BLaER1 treated with 17β-estradiol and CSF1 and Interleukin-3, amounts not matched to agents 10 nM and 100 nM (cell line): ENCODE results near the gene PTPRN2.

ENCODE experiments used
- H3K27ac ChIP-seq, 11 experiments: shearing (Covaris generic); formaldehyde crosslinking; 2 replicates each; pipeline ENCODE4 v1.8.1; 2022
- H3K27me3 ChIP-seq, 11 experiments: shearing (Covaris generic); formaldehyde crosslinking; 2 replicates each; pipeline ENCODE4 v1.8.1; 2022
- H3K36me3 ChIP-seq, 11 experiments: shearing (Covaris generic); formaldehyde crosslinking; 2 replicates each; pipeline ENCODE4 v1.8.1; 2022
- H3K4me1 ChIP-seq, 10 experiments: shearing (Covaris generic); formaldehyde crosslinking; 2 replicates each; pipeline ENCODE4 v1.8.1; 2022
- H3K4me2 ChIP-seq, 11 experiments: shearing (Covaris generic); formaldehyde crosslinking; 2 replicates each; pipeline ENCODE4 v1.8.1; 2022
- H3K4me3 ChIP-seq, 10 experiments: shearing (Covaris generic); formaldehyde crosslinking; 2 replicates each; pipeline ENCODE4 v1.8.1; 2022
- H3K9ac ChIP-seq, 11 experiments: shearing (Covaris generic); formaldehyde crosslinking; 2 replicates each; pipeline ENCODE4 v1.8.1; 2022
- H3K9me3 ChIP-seq, 11 experiments: shearing (Covaris generic); formaldehyde crosslinking; replicated peaks in 1 of 11; 2 replicates each; pipeline ENCODE4 v1.8.1; 2022
- H4K20me1 ChIP-seq, 11 experiments: shearing (Covaris generic); formaldehyde crosslinking; 2 replicates each; pipeline ENCODE4 v1.8.1; 2022
- Cebpa-rat ChIP-seq, 11 experiments: shearing (Covaris generic); IDR thresholded peaks; 2 replicates each; pipeline ENCODE4 v1.8.1; 2022

PTPRN2 gene

DNA sequence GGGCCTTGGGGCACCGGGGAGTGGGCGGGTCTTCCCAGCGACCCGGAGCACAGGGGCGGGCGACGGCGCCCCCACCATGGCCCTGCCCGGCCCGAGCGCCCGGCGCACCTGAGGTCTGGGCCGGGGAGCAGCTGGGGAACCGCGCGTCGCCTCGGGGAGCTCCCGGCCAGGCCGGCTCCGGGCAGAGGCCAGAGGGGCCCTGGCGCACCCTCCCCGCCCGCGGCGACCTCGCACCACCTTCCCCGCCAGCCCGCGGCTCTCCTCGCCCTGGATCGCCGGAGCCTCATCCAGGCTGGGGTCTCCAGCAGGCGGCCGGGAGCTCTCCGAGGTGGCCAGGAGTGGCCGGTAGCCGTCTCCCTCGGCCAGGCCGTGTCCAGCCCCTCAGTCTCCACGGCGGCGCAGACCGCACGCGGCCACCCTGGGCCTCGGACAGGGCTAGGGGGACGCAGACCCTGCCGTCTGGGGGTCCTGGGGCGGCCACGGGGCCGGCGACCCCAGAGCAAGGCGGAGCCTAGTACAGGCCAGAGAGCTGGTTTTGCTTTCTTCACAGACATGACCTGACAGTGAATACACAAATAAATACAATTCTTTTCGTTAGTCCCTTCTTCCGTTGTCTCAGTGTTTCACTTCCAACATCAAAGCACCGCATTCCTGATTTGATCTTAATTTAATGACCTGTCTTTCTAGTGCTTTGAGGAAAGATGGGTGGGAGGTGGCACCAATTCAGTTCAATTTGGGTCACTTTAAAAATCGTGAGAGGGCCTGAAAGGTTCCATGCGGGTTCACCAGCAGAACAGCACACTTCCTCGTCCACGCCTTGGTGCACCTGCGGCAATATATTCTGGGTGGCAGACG lies 893.9 kb downstream of the PTPRN2 start:
- H3K27me3 ChIP-seq = peaks cover 70 to 80% (median 73%) of the 10 kb centered on the region in 11 experiments
- no peak for TF ChIP-seq Cebpa-rat (IDR thresholded peaks at IDR 0.05)
- no peak overlapping the region for H3K27ac ChIP-seq
- H3K4me2 ChIP-seq = peak overlapping the region; percentile 33 to 73 (median 57); a peak in 20 of 22 replicates
- H4K20me1 ChIP-seq = peaks cover 0 to 57% (median 50%) of the 10 kb centered on the region in 11 experiments; a peak in 19 of 22 replicates
- H3K4me1 ChIP-seq = peaks cover 40 to 49% (median 47%) of the 10 kb centered on the region in 10 experiments
- no peak overlapping the region for H3K9ac ChIP-seq
- H3K4me3 ChIP-seq = peak overlapping the region in 6 of 10 experiments; percentile 14 to 47 (median 22); a peak in 8 of 20 replicates
- H3K9me3 ChIP-seq = peaks cover 8 to 15% (median 12%) of the 10 kb centered on the region in 11 experiments
- H3K36me3 ChIP-seq = no peaks in the 10 kb centered on the region

DNA sequence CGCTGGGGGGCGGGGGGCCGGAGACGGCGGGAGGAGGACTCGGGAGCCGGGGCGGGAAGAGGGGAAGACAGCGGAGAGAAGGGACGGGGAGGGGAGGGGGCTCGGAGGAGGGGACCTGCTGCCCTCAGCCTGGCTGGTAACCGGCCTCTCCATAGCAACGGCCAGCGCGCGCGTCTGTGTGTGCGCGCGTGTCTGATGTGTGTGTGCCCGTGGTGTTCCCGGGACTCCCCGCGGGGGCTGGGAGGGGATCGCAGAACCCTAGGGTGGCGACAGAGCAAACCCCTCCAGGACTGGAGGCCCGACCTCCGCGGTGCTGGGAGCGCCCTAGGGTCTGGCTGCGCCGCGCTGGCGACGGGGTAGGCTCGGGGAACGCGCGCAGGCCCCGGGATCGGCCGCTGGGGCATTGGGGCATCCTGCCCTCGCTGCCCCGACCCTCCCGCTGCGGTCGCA lies 894.5 kb downstream of the PTPRN2 start:
- peak overlapping the region; percentile 33 to 73 (median 57); a peak in 20 of 22 replicates for H3K4me2 ChIP-seq
- no peak for TF ChIP-seq Cebpa-rat (IDR thresholded peaks at IDR 0.05)
- peaks cover 40 to 49% (median 47%) of the 10 kb centered on the region in 10 experiments for H3K4me1 ChIP-seq
- H3K27me3 ChIP-seq = peaks cover 77 to 84% (median 78%) of the 10 kb centered on the region in 11 experiments
- no peaks in the 10 kb centered on the region for H3K36me3 ChIP-seq
- no peak overlapping the region for H3K27ac ChIP-seq
- H3K4me3 ChIP-seq = peak overlapping the region in 6 of 10 experiments; percentile 14 to 47 (median 22); a peak in 7 of 20 replicates
- no peak overlapping the region for H3K9ac ChIP-seq
- peaks cover 8 to 15% (median 12%) of the 10 kb centered on the region in 11 experiments for H3K9me3 ChIP-seq
- H4K20me1 ChIP-seq = peaks cover 0 to 63% (median 56%) of the 10 kb centered on the region in 11 experiments; a peak in 19 of 22 replicates

DNA sequence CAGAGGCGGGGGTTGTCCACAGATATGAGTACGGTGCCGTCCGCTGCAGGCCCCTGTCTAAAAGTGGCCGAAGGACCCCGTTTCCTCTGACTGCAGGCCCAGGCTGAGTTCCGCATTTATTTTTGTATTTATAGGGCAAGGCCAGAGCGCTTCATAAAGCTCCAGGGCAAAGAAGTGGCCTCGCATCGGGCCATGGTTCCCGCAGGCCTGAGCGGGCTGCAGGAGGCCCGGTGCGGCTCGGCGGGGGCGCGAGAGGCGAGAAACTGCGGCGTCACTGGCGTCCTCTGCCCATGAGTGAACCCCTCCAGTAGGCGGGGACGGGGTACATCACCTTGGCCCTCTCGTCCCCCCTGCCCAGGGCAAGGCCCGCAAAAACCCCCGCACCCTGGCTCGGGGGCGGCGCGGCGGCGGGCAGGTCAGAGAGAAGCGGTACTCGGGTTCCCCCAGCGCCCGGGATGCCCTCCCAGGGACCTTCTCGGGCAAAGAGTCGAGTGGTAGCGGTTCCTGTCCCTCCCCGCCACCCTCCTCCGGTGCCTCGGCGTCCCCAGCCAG lies 895.1 kb downstream of the PTPRN2 start:
- H3K36me3 ChIP-seq = no peaks in the 10 kb centered on the region
- H4K20me1 ChIP-seq = peaks cover 0 to 69% (median 62%) of the 10 kb centered on the region in 11 experiments; a peak in 19 of 22 replicates
- peak overlapping the region; percentile 65 to 99 (median 96) for H3K4me2 ChIP-seq
- H3K27me3 ChIP-seq = peaks cover 82 to 88% (median 84%) of the 10 kb centered on the region in 11 experiments
- H3K27ac ChIP-seq = no peak overlapping the region
- peaks cover 40 to 49% (median 47%) of the 10 kb centered on the region in 10 experiments for H3K4me1 ChIP-seq
- peak overlapping the region in 8 of 10 experiments; percentile 26 to 70 (median 42); a peak in 8 of 20 replicates for H3K4me3 ChIP-seq
- TF ChIP-seq Cebpa-rat (IDR thresholded peaks at IDR 0.05) = no peak
- H3K9ac ChIP-seq = no peak overlapping the region
- peaks cover 8 to 15% (median 12%) of the 10 kb centered on the region in 11 experiments for H3K9me3 ChIP-seq

DNA sequence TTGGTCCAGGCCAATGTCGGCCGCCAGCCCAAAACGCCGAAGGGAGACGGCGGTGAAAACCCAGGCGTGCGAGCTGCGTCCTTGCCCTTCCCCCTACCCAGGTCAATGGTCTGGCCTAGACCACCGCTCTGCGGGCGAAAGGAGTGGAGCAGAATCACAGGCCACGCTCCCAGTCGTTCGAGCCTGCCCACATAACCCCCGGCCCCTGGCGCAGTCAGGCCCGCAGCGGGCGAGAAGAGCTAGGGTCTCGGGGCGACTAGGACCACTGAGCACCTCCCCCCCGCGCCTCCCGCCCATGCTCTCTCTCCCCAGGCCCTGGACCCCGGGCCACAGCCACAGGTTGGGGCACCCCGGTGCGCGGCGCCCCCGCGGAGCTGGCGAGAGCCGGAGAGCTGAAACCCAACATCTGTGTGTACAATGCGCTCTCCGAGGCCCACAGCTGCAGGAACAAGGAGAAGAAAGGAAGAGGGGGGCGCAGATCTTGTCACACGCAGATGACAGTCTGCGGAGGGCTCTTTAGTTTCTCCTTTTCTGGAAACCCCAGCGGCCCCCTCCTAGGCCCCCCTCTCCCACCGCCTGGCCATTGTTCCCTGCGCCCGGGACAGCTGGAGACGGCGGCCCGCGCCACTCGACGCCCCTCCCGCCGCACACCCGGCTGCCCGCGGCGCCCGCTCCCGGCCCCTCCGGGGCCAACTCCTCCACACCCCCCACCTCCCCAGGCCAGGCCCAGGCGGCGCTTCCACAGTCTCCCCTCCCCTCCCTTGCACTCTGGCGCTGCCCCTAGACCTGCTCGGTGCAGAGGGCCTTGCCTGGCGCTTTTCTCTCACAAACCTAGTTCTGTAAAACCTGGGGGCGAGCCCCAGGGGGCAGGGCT lies 895.8 kb downstream of the PTPRN2 start:
- Histone ChIP-seq H4K20me1 (peaks cover 0 to 76% (median 67%) of the 10 kb centered on the region in 11 experiments; a peak in 19 of 22 replicates), H3K4me1 (peaks cover 40 to 49% (median 47%) of the 10 kb centered on the region in 10 experiments), H3K9me3 (peaks cover 8 to 14% (median 12%) of the 10 kb centered on the region in 11 experiments), H3K27ac (no peak overlapping the region), H3K9ac (peak overlapping the region in 1 of 11 experiments; percentile 20; a peak in 2 of 22 replicates), H3K4me2 (peak overlapping the region; percentile 65 to 99 (median 96)), H3K4me3 (peak overlapping the region; percentile 24 to 70 (median 42); a peak in 15 of 20 replicates), H3K27me3 (peaks cover 89 to 95% (median 91%) of the 10 kb centered on the region in 11 experiments), H3K36me3 (no peaks in the 10 kb centered on the region)
- TF ChIP-seq Cebpa-rat (IDR thresholded peaks at IDR 0.05) = no peak

GRCh38 chr7:157690833-157691585 lies 896.6 kb downstream of the PTPRN2 start:
- peaks cover 40 to 49% (median 47%) of the 10 kb centered on the region in 10 experiments for H3K4me1 ChIP-seq
- H3K9ac ChIP-seq = peak overlapping the region in 7 of 11 experiments; percentile 7 to 50 (median 37); a peak in 7 of 22 replicates
- peaks cover 0 to 84% (median 74%) of the 10 kb centered on the region in 11 experiments; a peak in 19 of 22 replicates for H4K20me1 ChIP-seq
- H3K9me3 ChIP-seq = peaks cover 7 to 8% (median 7%) of the 10 kb centered on the region in 11 experiments
- TF ChIP-seq Cebpa-rat (IDR thresholded peaks at IDR 0.05) = no peak
- no peaks in the 10 kb centered on the region for H3K36me3 ChIP-seq
- peaks cover 97 to 100% (median 98%) of the 10 kb centered on the region in 11 experiments for H3K27me3 ChIP-seq
- H3K4me2 ChIP-seq = peak overlapping the region; percentile 93 to 99 (median 96)
- H3K4me3 ChIP-seq = peak overlapping the region; percentile 47 to 70 (median 62)
- H3K27ac ChIP-seq = no peak overlapping the region

DNA sequence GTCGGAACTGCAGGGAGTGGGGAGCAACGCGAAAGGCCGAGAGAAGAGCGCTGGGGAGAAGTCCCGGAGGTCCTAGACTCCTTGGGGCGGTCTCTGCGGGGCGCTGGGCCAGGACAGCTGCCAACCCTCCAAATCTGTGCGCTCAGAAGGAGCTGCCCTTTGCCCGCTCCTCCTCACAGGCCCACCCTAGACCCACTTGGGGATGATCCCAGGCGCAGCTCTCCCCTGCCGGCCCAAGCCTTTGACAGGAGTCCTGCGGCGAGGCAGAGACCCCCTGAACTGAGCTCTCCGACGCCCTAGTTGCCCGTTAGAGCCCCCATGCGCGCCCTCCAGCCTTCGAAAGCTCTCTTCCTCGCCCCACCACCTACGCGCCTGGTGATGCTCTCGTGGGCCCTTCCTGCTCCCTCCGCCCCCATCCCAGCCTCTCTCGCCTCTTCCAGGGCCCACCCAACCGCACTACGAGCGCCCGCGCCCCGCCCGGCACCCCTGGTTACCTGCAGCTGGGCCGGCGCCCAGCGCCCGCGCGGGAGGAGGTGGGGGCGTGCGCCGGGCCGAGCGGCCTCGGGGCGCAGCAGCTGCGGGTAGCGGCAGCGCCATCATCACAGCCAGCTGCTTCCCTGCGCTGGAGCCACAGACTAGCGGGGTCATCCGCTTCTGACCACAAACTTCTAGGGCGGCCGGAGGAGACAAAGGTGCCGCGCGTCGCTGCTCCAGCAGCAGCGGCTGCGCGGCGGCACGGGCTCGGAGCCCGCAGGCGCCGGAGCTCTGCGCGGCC lies 897.4 kb downstream of the PTPRN2 start:
- Histone ChIP-seq H3K9ac (peak overlapping the region in 7 of 11 experiments; percentile 7 to 50 (median 37); a peak in 8 of 22 replicates), H3K4me3 (peak overlapping the region; percentile 47 to 70 (median 62)), H3K4me2 (peak overlapping the region; percentile 93 to 99 (median 96)), H3K4me1 (peaks cover 41 to 53% (median 48%) of the 10 kb centered on the region in 10 experiments), H3K9me3 (peaks cover 0 to under 1% (median 0%) of the 10 kb centered on the region in 11 experiments; a peak in 5 of 22 replicates), H3K36me3 (no peaks in the 10 kb centered on the region), H4K20me1 (peaks cover 0 to 92% (median 82%) of the 10 kb centered on the region in 11 experiments; a peak in 19 of 22 replicates), H3K27ac (no peak overlapping the region), H3K27me3 (peaks cover 98 to 100% (median 98%) of the 10 kb centered on the region in 11 experiments)
- TF ChIP-seq Cebpa-rat (IDR thresholded peaks at IDR 0.05) = no peak
